ENCODE data around the gene ANXA2.
"Not testable (repeated sequence)": the region's sequence is repeated elsewhere in the genome, so short reads cannot be mapped to it uniquely, and the experiment has no call there.

ANXA2 gene

GRCh38 chr15:60418096-60418495 is 20.3 kb upstream of the ANXA2 start:
- DNase-seq (ENCODE audit: insufficient read length, low spot score): no peak
- TF ChIP-seq POLR2A (IDR thresholded peaks at IDR 0.05; ENCODE audit: low read depth, low read length): no peak
- FAIRE-seq: no peak

- TF ChIP-seq POLR2A (IDR thresholded peaks at IDR 0.05; ENCODE audit: low read depth, low read length): no peak
- FAIRE-seq: no peak
Observed at GRCh38 chr15:60417112-60417511, 19.3 kb upstream of the ANXA2 start.

DNA sequence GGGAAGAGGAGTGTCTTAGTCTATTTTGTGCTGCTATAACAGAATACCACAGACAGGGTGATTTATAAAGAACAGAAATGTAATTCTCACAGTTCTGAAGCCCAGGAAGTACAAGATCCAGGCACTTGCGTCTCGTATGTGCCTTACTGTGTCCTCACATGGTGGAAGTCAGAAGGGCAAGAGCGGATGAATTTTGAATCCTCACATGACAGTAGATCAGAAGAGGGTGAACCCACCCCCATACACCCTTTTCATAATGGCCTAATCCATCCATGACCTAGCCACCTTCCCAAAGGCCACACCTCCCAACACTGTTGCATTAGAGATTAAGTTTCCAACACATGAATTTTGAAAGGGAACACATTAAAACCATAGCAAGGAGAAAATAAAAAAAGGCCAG is 18.7 kb upstream of the ANXA2 start:
- DNase-seq (ENCODE audit: insufficient read length, low spot score): no peak
- FAIRE-seq: no peak
- TF ChIP-seq POLR2A (IDR thresholded peaks at IDR 0.05; ENCODE audit: low read depth, low read length): no peak

More at GRCh38 chr15:60417112-60417511, 19.3 kb upstream of the ANXA2 start:
- no peak for DNase-seq (ENCODE audit: insufficient read length, low spot score)

DNA sequence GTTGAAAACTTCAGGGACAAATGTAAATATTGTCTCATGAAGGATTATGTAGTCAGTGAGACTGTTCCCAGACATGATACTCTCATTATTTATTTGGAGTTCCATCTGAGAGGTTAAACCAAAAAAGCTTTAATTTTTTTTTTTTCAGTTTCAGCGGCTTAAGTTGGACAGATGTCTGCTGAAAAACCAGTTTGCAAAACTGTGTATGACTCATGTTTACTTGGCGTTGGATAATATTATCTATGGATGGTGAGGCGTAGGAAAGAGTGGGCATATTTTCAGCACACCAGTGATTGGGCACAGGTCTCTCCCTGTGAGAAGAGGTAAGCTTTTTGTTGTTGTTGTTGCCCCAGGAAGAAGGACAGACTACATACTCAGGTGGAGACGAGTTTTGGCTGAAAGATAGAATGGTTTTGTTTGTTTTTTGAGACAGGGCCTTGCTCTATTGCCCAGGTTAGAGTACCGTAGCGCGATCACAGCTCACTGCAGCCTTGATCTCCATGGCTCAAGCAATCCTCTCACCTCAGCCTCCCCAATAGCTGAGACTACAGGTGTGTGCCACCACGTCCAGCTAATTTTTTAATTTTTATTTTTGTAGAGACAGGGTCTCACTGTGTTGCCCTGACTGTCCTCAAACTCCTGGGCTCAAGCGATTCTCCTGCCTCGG is 16.4 kb upstream of the ANXA2 start:
- DNase-seq (ENCODE audit: insufficient read length, low spot score): no peak
- no peak for TF ChIP-seq POLR2A (IDR thresholded peaks at IDR 0.05; ENCODE audit: low read depth, low read length)
- FAIRE-seq: no peak

DNA sequence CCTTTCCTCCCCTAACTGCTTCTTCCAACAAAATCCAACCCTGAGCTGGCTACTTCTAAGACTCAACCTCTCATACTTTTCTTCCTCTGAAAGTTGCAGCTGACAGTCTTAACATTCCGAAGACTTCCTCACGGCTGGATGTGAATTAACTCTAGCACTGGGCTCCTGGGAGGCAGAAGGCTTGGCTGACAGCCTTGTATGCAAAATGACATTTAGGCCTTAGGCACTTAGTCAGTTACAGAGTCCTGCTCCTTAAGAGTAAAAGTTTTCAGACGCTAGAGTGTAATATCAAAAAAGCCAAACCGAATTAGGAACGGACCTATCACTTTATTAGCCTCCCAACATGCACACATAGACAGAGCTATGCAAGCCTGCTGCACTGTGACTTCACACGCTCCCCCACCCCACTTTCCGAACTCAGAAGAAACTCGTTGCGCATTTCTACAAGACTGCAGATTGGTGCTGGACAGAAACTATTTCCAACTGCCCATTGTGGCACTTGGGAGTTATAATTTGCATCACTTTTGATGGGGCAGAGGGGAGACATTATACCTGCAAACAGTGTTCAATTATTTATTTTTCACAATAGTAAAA is 15.5 kb upstream of the ANXA2 start:
- no peak for FAIRE-seq
- no peak for DNase-seq (ENCODE audit: insufficient read length, low spot score)

DNA sequence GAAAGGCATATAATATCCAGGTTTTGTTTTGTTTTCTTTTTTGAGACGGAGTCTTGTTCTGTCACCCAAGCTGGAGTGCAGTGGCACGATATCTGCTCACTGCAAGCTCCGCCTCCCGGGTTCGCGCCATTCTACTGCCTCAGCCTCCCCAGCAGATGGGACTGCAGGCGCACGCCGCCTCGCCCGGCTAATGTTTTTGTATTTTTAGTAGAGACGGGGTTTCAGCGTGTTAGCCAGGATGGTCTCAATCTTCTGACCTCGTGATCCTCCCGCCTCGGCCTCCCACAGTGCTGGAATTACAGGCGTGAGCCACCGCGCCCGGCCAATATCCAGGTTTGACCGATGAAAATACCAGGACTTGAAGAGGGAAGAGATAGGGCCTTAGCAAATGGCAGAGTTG is 15.0 kb upstream of the ANXA2 start:
- FAIRE-seq; DNase-seq (ENCODE audit: insufficient read length, low spot score): not testable (repeated sequence)

More for the DNA sequence above, 15.5 kb upstream of the ANXA2 start:
- no peak for TF ChIP-seq POLR2A (IDR thresholded peaks at IDR 0.05; ENCODE audit: low read depth, low read length)

DNA sequence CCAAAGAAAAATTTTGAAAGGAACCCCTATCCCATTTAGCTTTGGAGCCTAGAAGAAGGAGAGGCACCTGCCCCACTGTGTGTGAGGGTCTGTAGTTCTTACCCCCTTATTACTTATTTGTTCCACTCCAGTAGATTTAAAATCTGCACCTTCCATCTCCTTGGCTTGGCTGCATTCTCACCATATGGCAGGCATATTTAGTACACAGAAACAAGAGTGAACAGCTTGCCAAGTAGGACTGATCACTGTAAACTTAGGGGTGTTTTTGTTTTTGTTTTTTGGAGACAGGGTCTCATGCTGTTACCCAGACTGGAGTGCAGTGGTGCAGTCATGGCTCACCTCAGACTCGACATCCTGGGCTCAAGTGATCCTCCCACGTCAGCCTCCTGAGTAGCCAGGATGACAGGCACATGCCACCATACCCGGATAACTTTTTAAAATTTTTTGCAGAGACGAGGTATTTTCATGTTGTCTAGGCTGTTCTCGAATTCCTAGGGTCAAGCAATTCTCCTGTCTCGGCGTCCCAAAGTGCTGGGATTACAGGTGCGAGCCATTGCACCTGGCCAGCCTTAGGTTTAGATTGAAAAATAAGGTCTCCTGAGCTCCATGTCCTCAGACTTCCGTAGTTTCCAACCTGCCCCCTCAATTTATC is 14.1 kb upstream of the ANXA2 start:
- DNase-seq (ENCODE audit: insufficient read length, low spot score): no peak
- no peak for TF ChIP-seq POLR2A (IDR thresholded peaks at IDR 0.05; ENCODE audit: low read depth, low read length)
- FAIRE-seq: no peak

- DNase-seq (ENCODE audit: insufficient read length, low spot score); FAIRE-seq: not testable (repeated sequence)
Observed at GRCh38 chr15:60410350-60410749, 12.6 kb upstream of the ANXA2 start.

DNA sequence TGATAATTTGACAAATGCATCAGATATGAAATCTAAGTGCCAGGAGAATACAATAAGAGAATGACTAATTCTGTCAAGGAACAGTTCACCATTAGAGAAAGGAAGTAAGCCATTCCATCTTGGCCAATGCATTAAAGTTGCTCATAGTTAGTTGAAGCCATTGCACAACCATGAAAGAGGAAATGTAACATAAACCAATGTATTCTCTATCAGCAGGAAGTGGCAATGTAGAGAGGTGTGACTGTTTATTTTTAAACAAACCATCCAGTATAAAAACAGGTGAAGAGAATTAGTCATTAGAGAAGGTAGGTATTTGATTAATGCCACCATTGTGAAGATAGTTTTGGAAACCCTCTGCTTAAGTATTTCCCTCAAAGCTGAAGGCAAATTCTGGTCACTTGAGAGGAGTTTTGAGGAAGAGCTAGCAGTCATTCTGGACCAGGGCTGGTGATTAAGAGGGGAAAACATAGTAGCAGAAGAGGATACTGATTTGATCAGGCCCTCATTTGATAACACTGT is 10.7 kb upstream of the ANXA2 start:
- FAIRE-seq (peak; percentile 48), DNase-seq (ENCODE audit: insufficient read length, low spot score) (no peak)
- no peak for TF ChIP-seq POLR2A (IDR thresholded peaks at IDR 0.05; ENCODE audit: low read depth, low read length)

DNA sequence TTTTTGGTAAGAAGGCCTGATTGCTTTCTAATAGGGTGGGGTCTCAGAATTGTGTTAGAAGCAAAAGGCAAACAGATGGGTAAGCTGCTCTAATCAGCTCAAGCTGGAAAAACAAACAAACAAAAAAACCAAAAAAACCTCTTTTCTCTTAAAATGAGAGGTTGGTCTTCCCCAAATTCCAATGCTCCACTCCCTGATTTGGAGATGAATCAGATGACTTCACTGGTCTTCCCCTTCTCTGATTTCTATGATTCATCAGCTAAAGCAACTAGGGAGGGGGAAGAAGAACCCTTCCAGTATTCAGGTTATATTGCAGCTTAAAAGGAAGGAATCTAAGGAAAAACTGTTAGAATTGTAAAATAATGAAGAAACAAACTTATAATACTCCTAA is 9.6 kb upstream of the ANXA2 start:
- FAIRE-seq (no peak), DNase-seq (ENCODE audit: insufficient read length, low spot score) (peak; percentile 52)
- no peak for TF ChIP-seq POLR2A (IDR thresholded peaks at IDR 0.05; ENCODE audit: low read depth, low read length)

- DNase-seq (ENCODE audit: insufficient read length, low spot score) (no peak), FAIRE-seq (no peak)
- TF ChIP-seq POLR2A (IDR thresholded peaks at IDR 0.05; ENCODE audit: low read depth, low read length): no peak
Observed at GRCh38 chr15:60406513-60407414, 9.0 kb upstream of the ANXA2 start.

DNA sequence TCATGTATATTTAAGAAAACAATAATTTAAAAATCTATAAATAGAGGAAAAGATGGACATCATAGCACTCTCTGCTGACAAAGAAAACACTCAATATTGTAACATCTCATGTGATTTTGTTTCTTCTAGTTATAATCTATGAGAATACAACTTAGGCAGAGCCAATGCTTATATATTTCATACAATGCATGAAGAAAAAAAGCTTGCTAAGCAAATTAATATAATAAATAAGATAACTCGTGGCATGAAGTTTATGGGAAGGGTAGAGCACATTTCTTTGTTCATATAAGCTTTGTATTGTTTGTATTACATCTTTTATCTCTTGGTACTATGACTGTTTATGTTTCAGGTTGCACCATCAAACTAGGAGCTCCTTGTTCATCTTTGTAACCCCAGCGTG is 7.6 kb upstream of the ANXA2 start:
- no peak for DNase-seq (ENCODE audit: insufficient read length, low spot score)
- no peak for TF ChIP-seq POLR2A (IDR thresholded peaks at IDR 0.05; ENCODE audit: low read depth, low read length)
- FAIRE-seq: no peak

GRCh38 chr15:60404351-60404750 is 6.6 kb upstream of the ANXA2 start:
- DNase-seq (ENCODE audit: insufficient read length, low spot score); FAIRE-seq: not testable (repeated sequence)

DNA sequence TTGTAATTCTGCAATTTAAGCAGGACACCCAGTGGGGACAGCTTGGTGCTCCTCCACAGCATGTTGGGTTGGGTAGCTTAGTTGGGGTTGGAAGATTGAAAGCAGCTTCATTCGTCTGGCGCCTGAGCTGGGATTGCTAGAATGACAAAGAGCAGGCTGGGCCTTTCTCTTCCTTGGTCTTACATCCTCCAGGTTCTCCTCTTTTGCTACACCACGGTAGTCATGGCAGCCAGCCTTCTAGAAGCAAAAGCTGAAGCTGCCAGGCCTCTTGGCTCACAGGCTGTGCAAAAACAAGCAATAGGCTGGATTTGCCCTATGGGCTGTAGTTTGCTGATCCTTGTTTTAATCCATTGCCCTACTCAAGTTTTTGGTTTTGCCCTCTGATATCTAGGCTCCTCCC is 3.2 kb upstream of the ANXA2 start:
- TF ChIP-seq POLR2A (IDR thresholded peaks at IDR 0.05; ENCODE audit: low read depth, low read length): no peak
- no peak for FAIRE-seq
- no peak for DNase-seq (ENCODE audit: insufficient read length, low spot score)
